Measurements from ENCODE around the gene CAMTA1. TPM values are rescaled to one million over a fixed set of nuclear protein-coding genes. Genes with fewer than 3 reads are reported as not detected.

Gene CAMTA1
- total RNA-seq, 1 experiment from 2014 or later: 118 TPM

DNA sequence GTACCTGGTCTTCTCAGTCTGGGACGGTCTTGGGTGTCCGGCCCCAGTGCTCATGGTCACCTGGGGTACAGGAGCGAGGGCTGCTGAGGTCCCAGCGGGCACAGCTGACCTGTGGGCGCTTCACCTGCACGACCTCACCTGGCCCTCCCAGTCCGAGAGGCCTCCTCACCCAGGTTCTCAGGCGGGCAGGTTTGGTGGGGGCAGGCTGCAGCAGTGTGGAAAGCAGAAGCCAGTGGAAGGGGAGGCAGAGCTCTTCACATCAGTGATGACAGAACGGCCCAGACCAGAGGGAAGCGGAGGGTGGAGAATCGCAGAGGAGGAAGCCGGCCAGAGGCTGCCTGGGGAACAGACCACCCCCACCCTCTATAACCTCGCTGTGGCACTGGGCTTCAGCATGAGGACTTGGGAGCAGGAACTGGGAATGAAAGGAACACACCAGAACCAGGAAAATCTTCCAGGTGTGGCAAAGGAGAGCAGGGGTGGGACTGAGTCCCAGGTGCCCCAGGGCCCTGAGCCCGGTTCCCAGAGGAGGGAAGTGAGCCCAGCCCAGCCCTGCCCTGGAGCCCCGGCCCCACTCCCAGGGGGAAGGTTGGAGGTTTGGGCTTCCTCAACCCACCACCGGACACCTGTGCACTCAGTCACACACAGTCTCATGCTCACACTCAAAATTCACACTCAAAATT is 720.7 kb downstream of the CAMTA1 start:
- H2AFZ ChIP-seq (ENCODE audit: low read length): no peak overlapping the region
- no peak overlapping the region for H3K4me2 ChIP-seq (ENCODE audit: low read depth, low read length, poor library complexity, severe bottlenecking)
- H3K9ac ChIP-seq (ENCODE audit: low read length): no peak overlapping the region
- H3K79me2 ChIP-seq (ENCODE audit: low read length): no peaks in the 10 kb centered on the region
- no peaks in the 10 kb centered on the region for H4K20me1 ChIP-seq (ENCODE audit: insufficient read depth, low read depth, low read length)
- H3K36me3 ChIP-seq (ENCODE audit: insufficient read depth, low read length): no peaks in the 10 kb centered on the region
- H3K27me3 ChIP-seq (ENCODE audit: low read length): no peaks in the 10 kb centered on the region
- no peaks in the 10 kb centered on the region for H3K9me2 ChIP-seq (replicated peaks; ENCODE audit: insufficient read depth, low read length)
- no peak overlapping the region for H3K27ac ChIP-seq (ENCODE audit: low read length)
- no peak overlapping the region for H3K4me3 ChIP-seq (ENCODE audit: low read length)
- H3K4me1 ChIP-seq (ENCODE audit: low read length): no peaks in the 10 kb centered on the region
- no peak for DNase-seq
- no peaks in the 10 kb centered on the region for H3K9me3 ChIP-seq (ENCODE audit: low read length)

DNA sequence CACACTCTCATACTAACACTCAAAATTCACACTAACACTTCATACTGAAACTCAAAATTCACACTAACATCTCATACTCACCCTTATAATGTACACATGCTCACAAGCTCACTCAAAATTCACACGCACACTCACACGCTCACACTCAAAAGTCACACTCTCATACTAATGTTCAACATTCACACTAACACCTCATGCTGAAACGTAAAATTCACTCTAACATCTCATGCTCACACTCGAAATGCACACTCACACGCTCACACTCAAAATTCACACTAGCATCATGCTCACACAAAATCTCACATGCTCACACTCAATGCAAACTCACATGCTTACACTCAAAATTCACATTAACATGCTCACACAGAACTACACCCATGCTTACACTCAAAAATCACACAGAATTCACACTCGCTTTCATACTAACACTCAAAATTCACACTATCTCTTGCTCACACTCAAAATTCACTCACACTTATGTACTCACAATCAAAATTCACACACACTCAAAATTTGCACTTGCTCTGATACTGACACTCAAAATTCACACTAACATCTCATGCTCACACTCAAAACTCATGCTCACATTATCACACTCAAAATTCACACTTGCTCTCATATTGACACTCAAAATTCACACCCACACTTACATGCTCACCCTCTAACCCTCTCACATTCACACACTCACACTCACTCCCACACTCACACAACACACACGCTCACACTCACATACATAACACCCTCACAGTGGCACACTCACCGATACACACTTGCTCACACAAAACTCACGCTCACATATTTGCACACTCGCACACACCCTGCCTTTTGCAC is 721.4 kb downstream of the CAMTA1 start:
- H3K4me3 ChIP-seq (ENCODE audit: low read length): no peak overlapping the region
- no peaks in the 10 kb centered on the region for H3K36me3 ChIP-seq (ENCODE audit: insufficient read depth, low read length)

DNA sequence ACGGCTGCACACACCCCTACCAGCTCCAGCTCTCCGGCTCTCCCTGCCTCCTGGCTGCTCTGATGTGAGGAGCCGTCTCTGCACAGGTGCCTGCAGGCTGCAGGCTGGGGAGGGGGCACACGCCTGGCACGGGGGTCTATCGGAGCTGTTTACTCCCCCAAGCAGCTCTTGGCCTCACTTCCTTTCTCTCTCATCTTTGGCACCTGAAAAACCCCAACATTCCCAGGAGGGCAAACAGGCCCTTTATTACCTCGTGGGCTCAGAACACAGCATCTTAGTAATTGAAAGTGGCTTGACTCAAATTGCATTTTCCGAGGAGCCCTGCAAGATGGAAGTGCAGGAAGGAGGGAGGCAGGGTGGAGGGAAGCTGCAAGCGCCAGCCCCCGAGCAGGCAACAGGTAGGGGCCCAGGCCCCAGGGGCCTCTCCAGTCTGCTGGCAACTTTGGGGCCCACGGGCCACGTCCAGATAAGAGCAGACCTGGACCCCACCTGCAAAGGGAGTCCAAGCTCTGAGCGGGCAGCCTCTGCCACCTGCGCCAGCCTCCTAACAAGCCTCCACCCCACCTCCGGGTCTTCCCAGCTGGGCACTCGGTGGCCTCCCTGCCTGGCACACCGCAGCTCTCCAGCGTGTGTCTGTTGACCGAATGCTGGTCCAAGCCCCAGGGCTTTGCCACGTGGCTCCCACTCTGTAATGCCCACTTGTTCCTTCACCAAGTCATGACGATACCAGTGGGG is 722.2 kb downstream of the CAMTA1 start:
- H3K27ac ChIP-seq (ENCODE audit: low read length): no peak overlapping the region
- no peaks in the 10 kb centered on the region for H3K9me3 ChIP-seq (ENCODE audit: low read length)
- H3K4me2 ChIP-seq (ENCODE audit: low read depth, low read length, poor library complexity, severe bottlenecking): no peak overlapping the region
- no peaks in the 10 kb centered on the region for H3K79me2 ChIP-seq (ENCODE audit: low read length)
- DNase-seq: no peak
- no peaks in the 10 kb centered on the region for H3K4me1 ChIP-seq (ENCODE audit: low read length)
- H3K9me2 ChIP-seq (replicated peaks; ENCODE audit: insufficient read depth, low read length): no peaks in the 10 kb centered on the region
- H3K36me3 ChIP-seq (ENCODE audit: insufficient read depth, low read length): no peaks in the 10 kb centered on the region
- no peak overlapping the region for H3K9ac ChIP-seq (ENCODE audit: low read length)
- H2AFZ ChIP-seq (ENCODE audit: low read length): no peak overlapping the region
- H3K4me3 ChIP-seq (ENCODE audit: low read length): no peak overlapping the region
- no peaks in the 10 kb centered on the region for H3K27me3 ChIP-seq (ENCODE audit: low read length)
- H4K20me1 ChIP-seq (ENCODE audit: insufficient read depth, low read depth, low read length): no peaks in the 10 kb centered on the region

More for the DNA sequence above, 721.4 kb downstream of the CAMTA1 start:
- Histone ChIP-seq H2AFZ (ENCODE audit: low read length) (no peak overlapping the region), H3K9ac (ENCODE audit: low read length) (no peak overlapping the region), H3K27me3 (ENCODE audit: low read length) (no peaks in the 10 kb centered on the region), H3K9me3 (ENCODE audit: low read length) (no peaks in the 10 kb centered on the region), H3K27ac (ENCODE audit: low read length) (no peak overlapping the region), H3K79me2 (ENCODE audit: low read length) (no peaks in the 10 kb centered on the region), H4K20me1 (ENCODE audit: insufficient read depth, low read depth, low read length) (no peaks in the 10 kb centered on the region), H3K9me2 (replicated peaks; ENCODE audit: insufficient read depth, low read length) (no peaks in the 10 kb centered on the region), H3K4me2 (ENCODE audit: low read depth, low read length, poor library complexity, severe bottlenecking) (no peak overlapping the region), H3K4me1 (ENCODE audit: low read length) (no peaks in the 10 kb centered on the region)
- DNase-seq: no peak

DNA sequence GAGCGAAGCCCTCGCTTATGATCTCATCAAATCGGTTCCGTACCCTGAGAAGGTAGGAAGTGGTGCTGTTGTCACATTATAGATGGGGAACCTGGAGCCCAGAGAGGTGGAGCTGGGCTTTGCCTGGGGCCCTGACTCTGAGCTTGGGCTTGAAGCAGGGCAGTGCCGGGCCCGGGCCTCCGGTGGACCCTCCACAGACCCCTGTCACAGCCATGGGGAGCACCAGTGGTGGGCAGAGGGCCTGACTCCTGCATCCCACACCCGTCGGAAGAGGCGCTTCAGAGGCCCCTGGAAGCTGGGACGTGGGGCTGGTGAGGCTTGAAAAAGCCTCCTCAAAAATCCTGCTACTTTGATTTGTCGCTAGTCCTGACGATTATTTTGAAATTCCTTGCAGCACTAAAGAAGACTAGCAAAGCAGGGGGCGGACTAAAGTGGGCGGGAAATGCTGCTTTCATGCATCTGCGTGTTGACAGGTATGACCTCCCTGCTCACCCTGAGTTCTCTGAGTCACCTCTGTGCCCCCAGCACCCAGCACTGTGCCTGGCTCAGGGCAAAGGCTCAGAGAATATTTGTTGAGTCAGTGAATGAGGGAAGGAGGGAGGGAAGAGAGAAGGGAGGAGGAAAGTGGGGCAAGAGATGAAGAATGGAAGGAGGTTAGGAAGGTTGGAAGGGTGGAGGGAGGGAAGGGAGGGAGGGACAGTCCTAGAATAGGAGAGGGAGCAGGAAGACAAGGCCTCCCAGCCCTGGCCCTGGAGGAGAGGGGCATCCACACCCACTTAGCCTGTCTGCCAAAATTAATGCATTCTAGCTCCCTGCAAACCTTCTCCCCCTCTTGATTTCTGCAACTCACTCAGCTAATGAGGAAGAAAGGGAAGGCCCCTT is 723.0 kb downstream of the CAMTA1 start:
- DNase-seq: no peak
- Histone ChIP-seq H3K27me3 (ENCODE audit: low read length) (no peaks in the 10 kb centered on the region), H3K9me3 (ENCODE audit: low read length) (no peaks in the 10 kb centered on the region), H2AFZ (ENCODE audit: low read length) (no peak overlapping the region), H3K4me1 (ENCODE audit: low read length) (no peaks in the 10 kb centered on the region), H3K27ac (ENCODE audit: low read length) (no peak overlapping the region), H3K79me2 (ENCODE audit: low read length) (no peaks in the 10 kb centered on the region), H3K9me2 (replicated peaks; ENCODE audit: insufficient read depth, low read length) (no peaks in the 10 kb centered on the region), H4K20me1 (ENCODE audit: insufficient read depth, low read depth, low read length) (no peaks in the 10 kb centered on the region), H3K4me2 (ENCODE audit: low read depth, low read length, poor library complexity, severe bottlenecking) (no peak overlapping the region), H3K36me3 (ENCODE audit: insufficient read depth, low read length) (no peaks in the 10 kb centered on the region), H3K9ac (ENCODE audit: low read length) (no peak overlapping the region), H3K4me3 (ENCODE audit: low read length) (no peak overlapping the region)

DNA sequence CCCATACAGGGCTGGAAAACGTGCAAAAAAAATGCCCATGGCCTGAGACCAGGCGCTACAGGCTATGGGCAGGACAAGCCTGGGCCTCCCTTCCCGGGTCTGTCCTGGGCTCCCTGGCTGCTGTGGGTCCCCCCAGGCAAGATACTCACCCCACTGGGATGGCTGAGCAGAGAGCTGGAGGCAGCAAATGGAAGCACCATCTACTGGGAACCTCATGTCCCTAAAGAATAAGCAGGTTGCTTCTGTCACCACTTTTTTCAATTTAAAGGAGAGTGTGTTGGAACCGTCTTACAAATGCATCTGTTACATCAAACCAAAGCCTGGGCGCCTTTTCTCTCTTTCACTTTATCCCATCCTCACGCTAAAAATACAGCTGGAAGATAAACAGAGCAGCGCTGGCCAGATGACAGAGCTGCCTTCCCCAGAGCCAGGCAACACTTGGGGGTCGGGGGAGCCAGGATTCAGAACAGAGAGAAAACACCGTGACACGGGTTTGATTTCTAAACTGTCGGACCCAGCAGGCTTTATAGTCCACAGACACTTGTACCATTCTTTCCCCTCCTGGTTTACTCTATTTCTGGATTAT is 723.8 kb downstream of the CAMTA1 start:
- H3K9ac ChIP-seq (ENCODE audit: low read length): no peak overlapping the region
- H3K4me1 ChIP-seq (ENCODE audit: low read length): no peaks in the 10 kb centered on the region
- no peaks in the 10 kb centered on the region for H3K36me3 ChIP-seq (ENCODE audit: insufficient read depth, low read length)
- no peak for DNase-seq
- no peaks in the 10 kb centered on the region for H3K9me3 ChIP-seq (ENCODE audit: low read length)
- no peak overlapping the region for H3K27ac ChIP-seq (ENCODE audit: low read length)
- H3K79me2 ChIP-seq (ENCODE audit: low read length): no peaks in the 10 kb centered on the region
- no peaks in the 10 kb centered on the region for H3K27me3 ChIP-seq (ENCODE audit: low read length)
- H4K20me1 ChIP-seq (ENCODE audit: insufficient read depth, low read depth, low read length): no peaks in the 10 kb centered on the region
- no peaks in the 10 kb centered on the region for H3K9me2 ChIP-seq (replicated peaks; ENCODE audit: insufficient read depth, low read length)
- no peak overlapping the region for H3K4me2 ChIP-seq (ENCODE audit: low read depth, low read length, poor library complexity, severe bottlenecking)
- H2AFZ ChIP-seq (ENCODE audit: low read length): no peak overlapping the region
- H3K4me3 ChIP-seq (ENCODE audit: low read length): no peak overlapping the region

DNA sequence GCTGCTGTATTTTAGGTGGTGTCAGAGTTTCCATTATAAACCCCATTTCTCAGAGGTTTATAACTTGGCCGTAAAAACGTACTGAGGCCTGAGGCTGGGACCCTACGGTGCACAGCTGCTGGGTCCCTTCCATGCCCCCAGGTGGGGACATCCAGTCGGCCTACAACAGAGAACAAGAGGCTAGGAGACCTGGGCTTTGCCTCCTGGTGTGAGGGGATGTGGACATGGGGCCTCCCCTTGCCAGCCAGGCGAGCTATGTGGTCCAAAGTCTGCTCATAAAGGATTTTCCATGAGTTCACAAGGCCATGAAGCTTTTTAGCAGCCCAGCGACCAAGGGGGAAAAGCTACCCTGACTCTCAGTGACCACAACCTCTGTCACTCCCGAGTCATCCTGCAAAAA is 724.3 kb downstream of the CAMTA1 start:
- Histone ChIP-seq H3K79me2 (ENCODE audit: low read length) (no peaks in the 10 kb centered on the region), H3K9me3 (ENCODE audit: low read length) (no peaks in the 10 kb centered on the region), H3K27me3 (ENCODE audit: low read length) (no peaks in the 10 kb centered on the region), H3K4me2 (ENCODE audit: low read depth, low read length, poor library complexity, severe bottlenecking) (no peak overlapping the region), H3K36me3 (ENCODE audit: insufficient read depth, low read length) (no peaks in the 10 kb centered on the region), H3K9me2 (replicated peaks; ENCODE audit: insufficient read depth, low read length) (no peaks in the 10 kb centered on the region), H3K9ac (ENCODE audit: low read length) (no peak overlapping the region), H3K4me3 (ENCODE audit: low read length) (no peak overlapping the region), H3K27ac (ENCODE audit: low read length) (no peak overlapping the region), H2AFZ (ENCODE audit: low read length) (no peak overlapping the region), H3K4me1 (ENCODE audit: low read length) (no peaks in the 10 kb centered on the region), H4K20me1 (ENCODE audit: insufficient read depth, low read depth, low read length) (no peaks in the 10 kb centered on the region)
- DNase-seq: no peak

DNA sequence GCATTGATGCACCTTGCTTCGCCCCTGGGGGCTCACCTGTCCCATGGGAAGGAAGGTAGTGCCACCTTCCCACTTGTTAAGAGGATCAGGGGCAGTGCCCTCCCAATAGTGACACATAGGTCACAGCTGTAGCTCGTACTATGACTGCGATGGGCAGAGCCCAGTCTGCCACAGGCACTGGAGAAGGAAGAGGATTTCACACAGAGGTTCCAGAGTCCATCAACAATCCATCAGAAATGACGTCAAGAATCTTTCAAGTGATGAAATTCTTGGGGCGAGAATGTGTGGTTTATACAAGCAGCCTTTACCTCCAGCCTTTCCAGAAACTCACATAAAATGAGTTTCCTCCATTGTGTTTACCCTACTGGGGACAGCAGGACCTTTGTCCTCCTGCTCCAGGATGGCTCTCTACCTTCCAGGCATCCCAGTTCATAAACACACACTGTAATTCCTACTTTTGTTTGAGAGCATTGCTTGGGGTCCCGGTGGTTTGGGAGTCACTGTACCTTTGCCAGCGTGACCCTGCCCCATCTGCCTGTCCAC is 725.2 kb downstream of the CAMTA1 start:
- no peaks in the 10 kb centered on the region for H3K9me3 ChIP-seq (ENCODE audit: low read length)
- no peak overlapping the region for H3K27ac ChIP-seq (ENCODE audit: low read length)
- no peaks in the 10 kb centered on the region for H3K27me3 ChIP-seq (ENCODE audit: low read length)
- no peak overlapping the region for H3K4me3 ChIP-seq (ENCODE audit: low read length)
- no peak overlapping the region for H2AFZ ChIP-seq (ENCODE audit: low read length)
- no peaks in the 10 kb centered on the region for H4K20me1 ChIP-seq (ENCODE audit: insufficient read depth, low read depth, low read length)
- DNase-seq: no peak
- H3K4me1 ChIP-seq (ENCODE audit: low read length): no peaks in the 10 kb centered on the region
- H3K9ac ChIP-seq (ENCODE audit: low read length): no peak overlapping the region
- H3K4me2 ChIP-seq (ENCODE audit: low read depth, low read length, poor library complexity, severe bottlenecking): no peak overlapping the region
- H3K9me2 ChIP-seq (replicated peaks; ENCODE audit: insufficient read depth, low read length): no peaks in the 10 kb centered on the region
- H3K36me3 ChIP-seq (ENCODE audit: insufficient read depth, low read length): no peaks in the 10 kb centered on the region
- no peaks in the 10 kb centered on the region for H3K79me2 ChIP-seq (ENCODE audit: low read length)
